Prostate gland (tissue), 2 donors: ENCODE results near the gene CTNNA3.

ENCODE experiments used
- CTCF ChIP-seq, 4 experiments: fragments of 200-600 bp in 2 of 4; fragments of 450-650 bp in 2 of 4; sonication (generic) in 2 of 4; IDR thresholded peaks; 1 replicate in 3 of 4; 2 replicates in 1 of 4; pipeline ENCODE4 v1.5.1; 2016 to 2019; ENCODE audit warnings: antibody characterized with exemption in 4 of 4, mild to moderate bottlenecking in 2 of 4, moderate library complexity in 2 of 4
- POLR2A ChIP-seq: fragments of 450-650 bp; IDR thresholded peaks from one replicate; pipeline ENCODE4 v1.6.1; 2016; ENCODE audit warnings: antibody characterized with exemption, mild to moderate bottlenecking
- POLR2AphosphoS5 ChIP-seq: sonication (generic); formaldehyde crosslinking; IDR thresholded peaks from one replicate; pipeline ENCODE4 v1.6.1; 2017; ENCODE audit warnings: antibody characterized with exemption

- TF ChIP-seq CTCF (IDR thresholded peaks at IDR 0.05) = no peak
- TF ChIP-seq POLR2A = no peak
- TF ChIP-seq POLR2AphosphoS5 = no peak
Measured at GRCh38 chr10:66586897-66587679, 1108.9 kb downstream of the CTNNA3 start.
